GM23338 (cell line): Measurements from ENCODE around the gene SLFN13.

Experiments
- TF ChIP-seq, protein P1 (sequence below): IDR thresholded peaks from one replicate; pipeline ENCODE4 v1.6.1; 2018; ENCODE audit warnings: antibody characterized with exemption; ENCODE audit not compliant: unreplicated experiment
- TF ChIP-seq, protein P2 (sequence below), 2 experiments: fragments of 200-600 bp in 1 of 2; sonication (generic) in 1 of 2; conservative IDR thresholded peaks; 2 replicates each; pipeline versions ENCODE4 v1.5.1 to v1.6.1; 2016 to 2017; ENCODE audit warnings: antibody characterized with exemption in 2 of 2, low read depth in 2 of 2, mild to moderate bottlenecking in 2 of 2, moderate library complexity in 1 of 2

DNA sequence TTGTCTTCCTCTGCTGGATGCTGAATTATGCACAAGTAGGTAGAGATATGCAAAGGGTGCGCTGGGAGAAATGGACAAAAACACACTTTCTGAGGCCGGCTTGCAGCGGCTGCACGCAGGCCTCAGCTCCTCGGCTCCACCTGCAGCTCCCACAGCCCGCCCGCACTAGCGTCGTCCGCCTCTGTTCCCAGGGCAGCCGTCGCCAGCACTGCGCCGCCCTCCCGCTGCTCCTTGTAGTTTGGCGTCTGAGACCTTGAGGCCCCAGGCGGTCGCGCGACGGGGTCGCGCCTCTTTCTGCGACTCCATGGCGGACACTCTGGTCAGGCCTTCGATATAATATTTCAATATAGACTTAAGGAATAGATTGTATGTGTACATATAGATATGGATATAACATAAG lies 41.0 kb downstream of the SLFN13 start:
- TF ChIP-seq, protein P1, sequence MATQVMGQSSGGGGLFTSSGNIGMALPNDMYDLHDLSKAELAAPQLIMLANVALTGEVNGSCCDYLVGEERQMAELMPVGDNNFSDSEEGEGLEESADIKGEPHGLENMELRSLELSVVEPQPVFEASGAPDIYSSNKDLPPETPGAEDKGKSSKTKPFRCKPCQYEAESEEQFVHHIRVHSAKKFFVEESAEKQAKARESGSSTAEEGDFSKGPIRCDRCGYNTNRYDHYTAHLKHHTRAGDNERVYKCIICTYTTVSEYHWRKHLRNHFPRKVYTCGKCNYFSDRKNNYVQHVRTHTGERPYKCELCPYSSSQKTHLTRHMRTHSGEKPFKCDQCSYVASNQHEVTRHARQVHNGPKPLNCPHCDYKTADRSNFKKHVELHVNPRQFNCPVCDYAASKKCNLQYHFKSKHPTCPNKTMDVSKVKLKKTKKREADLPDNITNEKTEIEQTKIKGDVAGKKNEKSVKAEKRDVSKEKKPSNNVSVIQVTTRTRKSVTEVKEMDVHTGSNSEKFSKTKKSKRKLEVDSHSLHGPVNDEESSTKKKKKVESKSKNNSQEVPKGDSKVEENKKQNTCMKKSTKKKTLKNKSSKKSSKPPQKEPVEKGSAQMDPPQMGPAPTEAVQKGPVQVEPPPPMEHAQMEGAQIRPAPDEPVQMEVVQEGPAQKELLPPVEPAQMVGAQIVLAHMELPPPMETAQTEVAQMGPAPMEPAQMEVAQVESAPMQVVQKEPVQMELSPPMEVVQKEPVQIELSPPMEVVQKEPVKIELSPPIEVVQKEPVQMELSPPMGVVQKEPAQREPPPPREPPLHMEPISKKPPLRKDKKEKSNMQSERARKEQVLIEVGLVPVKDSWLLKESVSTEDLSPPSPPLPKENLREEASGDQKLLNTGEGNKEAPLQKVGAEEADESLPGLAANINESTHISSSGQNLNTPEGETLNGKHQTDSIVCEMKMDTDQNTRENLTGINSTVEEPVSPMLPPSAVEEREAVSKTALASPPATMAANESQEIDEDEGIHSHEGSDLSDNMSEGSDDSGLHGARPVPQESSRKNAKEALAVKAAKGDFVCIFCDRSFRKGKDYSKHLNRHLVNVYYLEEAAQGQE: no peak
- TF ChIP-seq, protein P2, sequence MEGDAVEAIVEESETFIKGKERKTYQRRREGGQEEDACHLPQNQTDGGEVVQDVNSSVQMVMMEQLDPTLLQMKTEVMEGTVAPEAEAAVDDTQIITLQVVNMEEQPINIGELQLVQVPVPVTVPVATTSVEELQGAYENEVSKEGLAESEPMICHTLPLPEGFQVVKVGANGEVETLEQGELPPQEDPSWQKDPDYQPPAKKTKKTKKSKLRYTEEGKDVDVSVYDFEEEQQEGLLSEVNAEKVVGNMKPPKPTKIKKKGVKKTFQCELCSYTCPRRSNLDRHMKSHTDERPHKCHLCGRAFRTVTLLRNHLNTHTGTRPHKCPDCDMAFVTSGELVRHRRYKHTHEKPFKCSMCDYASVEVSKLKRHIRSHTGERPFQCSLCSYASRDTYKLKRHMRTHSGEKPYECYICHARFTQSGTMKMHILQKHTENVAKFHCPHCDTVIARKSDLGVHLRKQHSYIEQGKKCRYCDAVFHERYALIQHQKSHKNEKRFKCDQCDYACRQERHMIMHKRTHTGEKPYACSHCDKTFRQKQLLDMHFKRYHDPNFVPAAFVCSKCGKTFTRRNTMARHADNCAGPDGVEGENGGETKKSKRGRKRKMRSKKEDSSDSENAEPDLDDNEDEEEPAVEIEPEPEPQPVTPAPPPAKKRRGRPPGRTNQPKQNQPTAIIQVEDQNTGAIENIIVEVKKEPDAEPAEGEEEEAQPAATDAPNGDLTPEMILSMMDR (conservative IDR thresholded peaks at IDR 0.05; ENCODE audit: low read depth in 2 of 2): no peak
